GM13977 (cell line): ENCODE results near the gene CNTN5.

Experiments
- DNase-seq: peaks from one replicate; pipeline ENCODE4 v3.0.0; 2012; ENCODE audit warnings: low spot score
- CTCF ChIP-seq: IDR thresholded peaks from 2 replicates; pipeline ENCODE4 v1.5.1; 2012; ENCODE audit warnings: mild to moderate bottlenecking, control low read depth; ENCODE audit not compliant: insufficient read depth; ENCODE audit errors: extremely low read depth, missing control alignments
- in situ Hi-C: fragments of 300-500 bp; cut with MboI; formaldehyde crosslinking; loops from one replicate; pipeline ENCODE4 v1.12.0; 2022; ENCODE audit warnings: low sequenced_read_pairs, low pct_unique_long_range_greater_than_20kb, mixed read lengths, inconsistent platforms; ENCODE audit not compliant: unreplicated experiment

Gene CNTN5

GRCh38 chr11:99184146-99184545 lies 163.4 kb downstream of the CNTN5 start:
- no peak for TF ChIP-seq CTCF
- DNase-seq = no peak
- in situ Hi-C loops = no loop called here

GRCh38 chr11:99188221-99188620 lies 167.5 kb downstream of the CNTN5 start:
- no peak for TF ChIP-seq CTCF
- in situ Hi-C loops = no loop called here
- no peak for DNase-seq

GRCh38 chr11:99192716-99193115 lies 172.0 kb downstream of the CNTN5 start:
- no peak for DNase-seq
- TF ChIP-seq CTCF = no peak
- in situ Hi-C loops = no loop called here

- no peak for DNase-seq
- in situ Hi-C loops = no loop called here
- no peak for TF ChIP-seq CTCF
Measured at GRCh38 chr11:99197477-99197876, 176.7 kb downstream of the CNTN5 start.

- in situ Hi-C loops = no loop called here
- no peak for TF ChIP-seq CTCF
- no peak for DNase-seq
Measured at GRCh38 chr11:99198215-99198614, 177.5 kb downstream of the CNTN5 start.

- in situ Hi-C loops = no loop called here
- no peak for TF ChIP-seq CTCF
- DNase-seq = no peak
Measured at GRCh38 chr11:99199341-99199740, 178.6 kb downstream of the CNTN5 start.

- TF ChIP-seq CTCF = no peak
- DNase-seq = no peak
- in situ Hi-C loops = no loop called here
Measured at GRCh38 chr11:99200720-99201119, 180.0 kb downstream of the CNTN5 start.
